Tibial nerve (tissue), 4 donors: ENCODE measurements around the gene GALNTL6. TPM values are rescaled to one million over a fixed set of nuclear protein-coding genes. Genes with fewer than 3 reads are reported as not detected.
"Not testable (repeated sequence)": the region's sequence is repeated elsewhere in the genome, so short reads cannot be mapped to it uniquely, and the experiment has no call there.

Experiments used
- DNase-seq, 2 donors: peaks; one replicate each; pipeline ENCODE4 v3.0.0-alpha.2; 2019; ENCODE audit warnings: low spot score in 2 of 2
- H3K27ac ChIP-seq, 4 donors: fragments of 200-600 bp; sonication (generic) in 3 of 4; one replicate each; pipeline ENCODE4 v1.5.1; 2017 to 2019; ENCODE audit warnings: mild to moderate bottlenecking in 1 of 4
- H3K27me3 ChIP-seq, 2 donors: fragments of 200-600 bp; sonication (generic) in 1 of 2; one replicate each; pipeline versions ENCODE4 v1.5.1 to v1.6.0; 2017 to 2019
- H3K36me3 ChIP-seq, 3 donors: fragments of 200-600 bp; sonication (generic); one replicate each; pipeline ENCODE4 v1.5.1; 2018 to 2019
- H3K4me1 ChIP-seq, 4 donors: fragments of 200-600 bp; sonication (generic) in 3 of 4; one replicate each; pipeline ENCODE4 v1.5.1; 2017 to 2019
- H3K4me3 ChIP-seq, 4 donors: fragments of 200-600 bp; sonication (generic) in 3 of 4; one replicate each; pipeline ENCODE4 v1.5.1; 2017 to 2019; ENCODE audit warnings: mild to moderate bottlenecking in 1 of 4, moderate library complexity in 1 of 4
- H3K9me3 ChIP-seq, 4 donors: fragments of 200-600 bp; sonication (generic) in 3 of 4; one replicate each; pipeline ENCODE4 v1.5.1; 2017 to 2019
- CTCF ChIP-seq, 5 experiments: fragments of 200-600 bp in 3 of 5; fragments of 450-650 bp in 2 of 5; sonication (generic) in 3 of 5; IDR thresholded peaks; one replicate each; pipeline ENCODE4 v1.5.1; 2016 to 2019; ENCODE audit warnings: antibody characterized with exemption in 5 of 5, mild to moderate bottlenecking in 3 of 5, moderate library complexity in 2 of 5
- EP300 ChIP-seq, 2 donors: sonication (generic); formaldehyde crosslinking; IDR thresholded peaks; one replicate each; pipeline ENCODE4 v1.6.1; 2017; ENCODE audit warnings: antibody characterized with exemption in 2 of 2, mild to moderate bottlenecking in 1 of 2
- POLR2A ChIP-seq, 2 donors: fragments of 450-650 bp; IDR thresholded peaks; one replicate each; pipeline ENCODE4 v1.6.1; 2017; ENCODE audit warnings: antibody characterized with exemption in 2 of 2, mild to moderate bottlenecking in 2 of 2, moderate library complexity in 2 of 2
- WGBS, 2 donors: methylation state at CpG; one replicate each; pipeline ENCODE4 v1.1.5; 2018; 5-methylcytosine and 5-hydroxymethylcytosine counted together
- total RNA-seq, 4 donors: library from RNA; depleted of rRNA; stranded (reverse); fragments of >200 nt; gene quantifications; one replicate each; pipeline ENCODE4 v1.1.0, GENCODE V29; 2016

Gene GALNTL6
- total RNA-seq, 4 donors from 2014 or later: not detected

- Histone ChIP-seq H3K27me3 (no peaks in the 10 kb centered on the region), H3K36me3 (no peaks in the 10 kb centered on the region), H3K4me3 (no peak overlapping the region), H3K4me1 (no peaks in the 10 kb centered on the region), H3K27ac (no peak overlapping the region), H3K9me3 (no peaks in the 10 kb centered on the region)
- DNase-seq: no peak
- 66 to 67% methylated on average over 3 of the region's 3 CpGs for WGBS, 2 donors
- TF ChIP-seq CTCF (IDR thresholded peaks at IDR 0.05) (no peak), POLR2A (IDR thresholded peaks at IDR 0.05) (no peak)
Observed at GRCh38 chr4:172393220-172393619, 580.0 kb downstream of the GALNTL6 start.

DNA sequence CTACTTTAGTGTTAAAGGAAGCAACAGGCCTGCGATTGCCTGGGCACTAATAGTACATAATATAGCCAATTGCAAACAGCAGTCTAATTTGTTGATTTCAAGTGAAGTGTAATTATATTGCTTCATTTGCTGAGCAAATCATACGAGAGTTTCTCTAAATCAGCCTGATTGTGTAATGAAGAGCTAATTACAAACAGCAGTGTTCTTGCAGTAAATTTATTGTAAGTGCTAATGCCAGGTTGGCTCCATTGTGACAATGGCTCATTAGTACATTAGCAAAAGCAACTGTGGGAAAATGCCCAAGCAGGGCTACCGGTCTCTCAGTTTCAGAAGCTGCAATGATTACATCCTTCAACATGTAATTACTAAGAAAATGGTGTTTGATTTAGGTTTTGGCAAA, 591.5 kb downstream of the GALNTL6 start:
- Histone ChIP-seq H3K27me3 (no peaks in the 10 kb centered on the region), H3K36me3 (no peaks in the 10 kb centered on the region), H3K4me3 (no peak overlapping the region), H3K4me1 (no peaks in the 10 kb centered on the region), H3K9me3 (no peaks in the 10 kb centered on the region), H3K27ac (no peak overlapping the region)
- no peak for DNase-seq
- 73 to 76% methylated on average over 3 of the region's 3 CpGs for WGBS, 2 donors
- TF ChIP-seq POLR2A (IDR thresholded peaks at IDR 0.05) (no peak), EP300 (IDR thresholded peaks at IDR 0.05) (no peak), CTCF (IDR thresholded peaks at IDR 0.05) (no peak)

GRCh38 chr4:172410363-172410762, 597.2 kb downstream of the GALNTL6 start:
- DNase-seq: no peak
- H3K4me1 ChIP-seq: no peaks in the 10 kb centered on the region
- no peak overlapping the region for H3K4me3 ChIP-seq
- WGBS, 2 donors: 87 to 89% methylated on average over 1 of the region's 1 CpG
- no peaks in the 10 kb centered on the region for H3K36me3 ChIP-seq
- H3K27ac ChIP-seq: no peak overlapping the region
- no peaks in the 10 kb centered on the region for H3K9me3 ChIP-seq
- TF ChIP-seq POLR2A (IDR thresholded peaks at IDR 0.05) (no peak), EP300 (IDR thresholded peaks at IDR 0.05) (no peak), CTCF (IDR thresholded peaks at IDR 0.05) (no peak)
- no peaks in the 10 kb centered on the region for H3K27me3 ChIP-seq

DNA sequence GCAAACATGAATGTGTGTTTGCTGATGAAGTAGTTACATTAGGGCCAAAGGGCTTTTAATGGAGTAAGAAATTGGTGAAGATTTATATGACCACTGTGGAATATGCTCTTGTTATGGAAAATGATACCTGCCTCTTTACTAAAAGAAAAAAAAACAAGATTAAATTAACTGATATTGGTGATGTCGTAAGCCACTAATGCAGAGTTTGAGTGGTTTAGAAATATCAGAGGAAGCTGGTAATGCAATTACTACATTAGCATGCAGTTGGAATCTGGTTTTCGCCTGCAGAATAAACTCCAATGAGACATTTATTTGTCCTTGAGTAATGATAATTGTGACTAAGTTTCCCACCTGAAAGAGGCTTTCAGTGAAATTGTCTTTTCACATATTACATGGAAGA, 597.9 kb downstream of the GALNTL6 start:
- WGBS, 2 donors: 90 to 91% methylated on average over 2 of the region's 2 CpGs
- DNase-seq: no peak
- Histone ChIP-seq H3K36me3 (no peaks in the 10 kb centered on the region), H3K27ac (no peak overlapping the region), H3K27me3 (no peaks in the 10 kb centered on the region), H3K4me1 (no peaks in the 10 kb centered on the region), H3K9me3 (no peaks in the 10 kb centered on the region), H3K4me3 (no peak overlapping the region)
- TF ChIP-seq POLR2A (IDR thresholded peaks at IDR 0.05): no peak
- no peak for TF ChIP-seq CTCF (IDR thresholded peaks at IDR 0.05)
- no peak for TF ChIP-seq EP300 (IDR thresholded peaks at IDR 0.05)

DNA sequence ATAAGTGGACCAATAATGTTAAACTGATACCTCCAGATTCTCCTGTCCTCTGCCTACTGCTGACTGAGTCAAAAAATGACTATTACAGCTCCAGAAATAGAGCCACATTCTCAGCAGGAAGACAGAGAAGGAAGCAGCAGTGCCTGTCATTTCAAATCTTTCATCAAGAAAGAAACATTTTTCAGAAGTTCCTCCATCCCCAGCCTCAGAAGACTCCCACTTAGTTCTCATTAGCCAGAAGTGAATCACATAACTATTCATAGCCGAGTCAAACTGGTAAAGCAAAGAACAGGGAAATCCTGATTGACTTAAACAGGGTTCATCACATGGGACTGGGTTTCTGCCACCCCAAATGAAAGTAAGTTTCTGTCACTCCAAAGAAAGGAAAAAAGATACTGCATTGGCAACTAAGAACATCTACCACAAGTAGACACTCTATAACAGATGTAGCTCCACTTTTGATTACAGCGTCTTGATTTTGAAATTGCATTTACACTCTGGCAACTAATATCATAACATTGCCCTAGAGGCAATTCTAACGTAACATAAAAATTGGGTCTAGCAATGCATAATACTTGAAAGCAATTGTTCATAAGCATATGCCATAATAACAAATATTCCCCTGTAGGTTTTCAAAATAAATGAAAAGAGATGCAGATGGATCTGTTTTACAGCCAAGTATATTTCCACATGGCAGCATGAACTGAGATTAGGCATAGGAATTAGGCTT, 599.8 kb downstream of the GALNTL6 start:
- Histone ChIP-seq H3K27ac (no peak overlapping the region), H3K36me3 (no peaks in the 10 kb centered on the region), H3K4me3 (no peak overlapping the region), H3K4me1 (no peaks in the 10 kb centered on the region), H3K9me3 (no peaks in the 10 kb centered on the region), H3K27me3 (no peaks in the 10 kb centered on the region)
- DNase-seq: no peak
- TF ChIP-seq POLR2A (IDR thresholded peaks at IDR 0.05) (no peak), CTCF (IDR thresholded peaks at IDR 0.05) (no peak), EP300 (IDR thresholded peaks at IDR 0.05) (no peak)
- 44 to 64% methylated on average over 3 of the region's 3 CpGs for WGBS, 2 donors

DNA sequence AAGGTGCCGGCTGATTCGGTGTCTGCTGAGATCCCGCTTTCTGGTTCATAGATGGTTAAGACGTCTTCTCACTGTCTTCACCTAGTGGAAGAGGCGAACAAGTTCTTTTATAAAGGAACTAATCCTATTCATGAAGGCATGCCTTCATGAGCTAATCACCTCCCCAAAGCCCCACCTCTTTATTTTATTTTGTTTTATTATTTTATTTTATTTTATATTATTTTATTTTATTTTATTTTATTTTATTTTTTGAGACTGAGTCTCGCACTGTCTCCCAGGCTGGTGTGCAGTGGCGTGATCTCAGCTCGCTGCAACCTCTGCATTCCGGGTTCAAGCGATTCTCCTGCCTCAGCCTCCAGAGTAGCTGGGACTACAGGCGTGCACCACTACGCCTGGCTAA, 615.8 kb downstream of the GALNTL6 start:
- 95 to 97% methylated on average over 12 of the region's 12 CpGs for WGBS, 2 donors

More for the DNA sequence above, 615.8 kb downstream of the GALNTL6 start:
- not testable (repeated sequence) for DNase-seq, H3K27me3 ChIP-seq, H3K27ac ChIP-seq, H3K9me3 ChIP-seq, H3K4me1 ChIP-seq, H3K4me3 ChIP-seq, H3K36me3 ChIP-seq
